ENCODE results near the gene TMEM270.

- TF ChIP-seq CTCF (IDR thresholded peaks at IDR 0.05) (no peak), EP300 (IDR thresholded peaks at IDR 0.05) (no peak), POLR2AphosphoS5 (IDR thresholded peaks at IDR 0.05) (no peak), POLR2A (IDR thresholded peaks at IDR 0.05) (no peak)
Observed at GRCh38 chr7:73838642-73839041, 22.3 kb upstream of the TMEM270 start.
